H1 (cell line): ENCODE data around the gene BEST2.

Experiments used
- ASH2L ChIP-seq: fragments of 200-600, 300-600 bp; sonication (generic); IDR thresholded peaks from one replicate; pipeline ENCODE4 v1.7.1; 2017; ENCODE audit warnings: low read length
- CEBPB ChIP-seq: IDR thresholded peaks from 2 replicates; pipeline ENCODE4 v1.6.1; 2012; ENCODE audit warnings: low read depth, low read length
- EP300 ChIP-seq, 2 experiments: IDR thresholded peaks; 1 replicate in 1 of 2; 2 replicates in 1 of 2; pipeline ENCODE4 v1.6.1; 2011 to 2012; ENCODE audit warnings: low read depth in 2 of 2, low read length in 2 of 2, mild to moderate bottlenecking in 2 of 2, borderline replicate concordance in 1 of 2, inconsistent platforms in 1 of 2, moderate library complexity in 1 of 2
- JUN ChIP-seq: IDR thresholded peaks from 2 replicates; pipeline ENCODE4 v1.6.1; 2011; ENCODE audit warnings: low read depth, mild to moderate bottlenecking, improper control_type of control experiment, low read length
- RAD21 ChIP-seq, 2 experiments: IDR thresholded peaks in 1 of 2; conservative IDR thresholded peaks in 1 of 2; 2 replicates each; pipeline ENCODE4 v1.6.1; 2011; ENCODE audit warnings: low read depth in 2 of 2, low read length in 2 of 2, improper control_type of control experiment in 1 of 2, inconsistent platforms in 1 of 2, mild to moderate bottlenecking in 1 of 2, moderate library complexity in 1 of 2
- TF ChIP-seq, protein P1 (sequence below), 3 experiments: IDR thresholded peaks; 1 replicate in 2 of 3; 2 replicates in 1 of 3; pipeline versions ENCODE4 v1.5.1 to v1.6.1; 2011; ENCODE audit warnings: low read length in 3 of 3, mild to moderate bottlenecking in 3 of 3, inconsistent platforms in 2 of 3, low read depth in 1 of 3, moderate library complexity in 1 of 3; ENCODE audit not compliant: insufficient read depth in 1 of 3; ENCODE audit errors: control extremely low read depth in 1 of 3
- TF ChIP-seq, protein P2 (sequence below): IDR thresholded peaks from 2 replicates; pipeline ENCODE4 v1.6.1; 2011; ENCODE audit warnings: low read length, improper control_type of control experiment

DNA sequence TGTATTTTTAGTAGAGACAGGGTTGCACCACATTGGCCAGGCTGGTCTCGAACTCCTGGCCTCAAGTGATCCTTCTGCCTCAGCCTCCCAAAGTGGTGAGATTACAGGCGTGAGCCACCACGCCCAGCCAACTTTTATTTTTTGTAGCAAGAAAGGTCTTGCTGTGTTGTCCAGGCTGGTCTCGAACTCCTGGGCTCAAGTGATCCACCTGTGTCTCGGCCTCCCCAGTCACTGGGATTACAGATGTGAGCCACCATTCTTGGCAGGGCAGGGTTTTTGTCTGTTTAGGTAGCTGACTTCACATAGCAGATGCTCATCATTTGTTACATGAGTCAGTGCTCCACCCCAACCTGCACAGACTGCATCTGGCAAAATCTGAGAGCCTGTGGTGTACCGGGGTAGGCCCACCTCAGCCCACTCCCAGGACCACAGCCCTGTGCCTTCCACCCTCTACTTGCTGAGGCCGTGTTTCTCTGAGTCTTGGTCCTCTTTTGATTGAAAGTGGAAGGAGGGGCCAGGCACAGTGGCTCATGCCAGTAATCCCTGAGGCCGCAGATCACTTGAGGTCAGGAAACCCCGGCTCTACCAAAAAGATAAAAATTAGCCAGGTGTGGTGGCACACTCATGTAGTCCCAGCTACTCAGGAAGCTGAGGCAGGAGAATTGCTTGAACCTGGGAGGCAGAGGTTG is 23.7 kb upstream of the BEST2 start:
- TF ChIP-seq, protein P1, sequence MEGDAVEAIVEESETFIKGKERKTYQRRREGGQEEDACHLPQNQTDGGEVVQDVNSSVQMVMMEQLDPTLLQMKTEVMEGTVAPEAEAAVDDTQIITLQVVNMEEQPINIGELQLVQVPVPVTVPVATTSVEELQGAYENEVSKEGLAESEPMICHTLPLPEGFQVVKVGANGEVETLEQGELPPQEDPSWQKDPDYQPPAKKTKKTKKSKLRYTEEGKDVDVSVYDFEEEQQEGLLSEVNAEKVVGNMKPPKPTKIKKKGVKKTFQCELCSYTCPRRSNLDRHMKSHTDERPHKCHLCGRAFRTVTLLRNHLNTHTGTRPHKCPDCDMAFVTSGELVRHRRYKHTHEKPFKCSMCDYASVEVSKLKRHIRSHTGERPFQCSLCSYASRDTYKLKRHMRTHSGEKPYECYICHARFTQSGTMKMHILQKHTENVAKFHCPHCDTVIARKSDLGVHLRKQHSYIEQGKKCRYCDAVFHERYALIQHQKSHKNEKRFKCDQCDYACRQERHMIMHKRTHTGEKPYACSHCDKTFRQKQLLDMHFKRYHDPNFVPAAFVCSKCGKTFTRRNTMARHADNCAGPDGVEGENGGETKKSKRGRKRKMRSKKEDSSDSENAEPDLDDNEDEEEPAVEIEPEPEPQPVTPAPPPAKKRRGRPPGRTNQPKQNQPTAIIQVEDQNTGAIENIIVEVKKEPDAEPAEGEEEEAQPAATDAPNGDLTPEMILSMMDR (IDR thresholded peaks at IDR 0.05; ENCODE audit: control extremely low read depth in 1 of 3, insufficient read depth in 1 of 3, low read depth in 1 of 3, low read length in 3 of 3): no peak
- no peak for TF ChIP-seq RAD21 (IDR thresholded peaks at IDR 0.05 in 1 of 2, conservative IDR thresholded peaks at IDR 0.05 in 1 of 2; ENCODE audit: low read depth in 2 of 2, low read length in 2 of 2)
- TF ChIP-seq, protein P2, sequence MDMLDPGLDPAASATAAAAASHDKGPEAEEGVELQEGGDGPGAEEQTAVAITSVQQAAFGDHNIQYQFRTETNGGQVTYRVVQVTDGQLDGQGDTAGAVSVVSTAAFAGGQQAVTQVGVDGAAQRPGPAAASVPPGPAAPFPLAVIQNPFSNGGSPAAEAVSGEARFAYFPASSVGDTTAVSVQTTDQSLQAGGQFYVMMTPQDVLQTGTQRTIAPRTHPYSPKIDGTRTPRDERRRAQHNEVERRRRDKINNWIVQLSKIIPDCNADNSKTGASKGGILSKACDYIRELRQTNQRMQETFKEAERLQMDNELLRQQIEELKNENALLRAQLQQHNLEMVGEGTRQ: no peak
- no peak for TF ChIP-seq ASH2L
- no peak for TF ChIP-seq JUN
- TF ChIP-seq CEBPB: no peak
- no peak for TF ChIP-seq EP300 (IDR thresholded peaks at IDR 0.05; ENCODE audit: borderline replicate concordance in 1 of 2, low read depth in 2 of 2, low read length in 2 of 2)
